HL-60 (cell line): ENCODE data around the gene RAE1.

Experiments used
- DNase-seq, 2 experiments: peaks; one replicate each; pipeline ENCODE4 v3.0.0-alpha.2; 2010 to 2020; ENCODE audit warnings: low read depth in 1 of 2, low spot score in 1 of 2
- H3K27ac ChIP-seq: fragments of 250-450 bp; sonication (Bioruptor Pico); replicated peaks from 2 replicates; pipeline ENCODE4 v1.5.1; 2020; ENCODE audit warnings: mild to moderate bottlenecking, moderate library complexity
- H3K27me3 ChIP-seq: fragments of 250-450 bp; sonication (Bioruptor Pico); 2 replicates; pipeline ENCODE4 v1.5.1; 2021; ENCODE audit warnings: mild to moderate bottlenecking, moderate library complexity; ENCODE audit not compliant: insufficient read depth, poor library complexity, severe bottlenecking
- H3K4me3 ChIP-seq: replicated peaks from 2 replicates; pipeline ENCODE4 v1.5.1; 2011; ENCODE audit warnings: mild to moderate bottlenecking, control low read depth, low read length; ENCODE audit not compliant: insufficient read depth
- GABPA ChIP-seq: IDR thresholded peaks from 2 replicates; pipeline ENCODE4 v1.6.1; 2012; ENCODE audit warnings: low read depth
- POLR2AphosphoS5 ChIP-seq: IDR thresholded peaks from 2 replicates; pipeline ENCODE4 v1.6.1; 2012; ENCODE audit warnings: low read depth
- SPI1 ChIP-seq: IDR thresholded peaks from 2 replicates; pipeline ENCODE4 v1.6.1; 2012; ENCODE audit warnings: low read depth, mild to moderate bottlenecking, borderline replicate concordance
- TF ChIP-seq, protein P1 (sequence below): IDR thresholded peaks from one replicate; pipeline ENCODE4 v1.5.1; 2011; ENCODE audit warnings: low read length, control low read depth, inconsistent platforms; ENCODE audit not compliant: insufficient read depth
- TF ChIP-seq, protein P2 (sequence below): IDR thresholded peaks from 2 replicates; pipeline ENCODE4 v1.6.1; 2012; ENCODE audit warnings: low read depth; ENCODE audit not compliant: insufficient replicate concordance

RAE1 gene

DNA sequence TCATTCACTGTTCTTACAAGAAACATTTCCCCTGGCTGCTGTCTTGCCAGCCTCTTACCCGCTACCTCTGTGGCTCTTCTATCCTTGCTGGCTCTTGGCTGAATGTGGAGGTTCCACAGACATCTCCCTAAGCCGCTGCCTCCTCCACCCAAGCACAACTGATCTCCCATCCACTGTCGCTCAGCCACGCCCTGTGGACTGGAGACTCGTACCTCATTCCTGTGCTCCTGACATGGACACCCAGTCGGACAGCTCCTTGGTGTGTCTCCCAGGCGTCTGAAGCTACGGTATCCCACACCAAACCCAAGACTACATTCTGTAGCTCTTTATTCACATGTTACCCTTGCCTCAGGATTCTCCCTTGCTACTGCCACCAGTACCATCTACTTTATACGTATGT, 19.3 kb downstream of the RAE1 start:
- DNase-seq: no peak
- no peaks in the 10 kb centered on the region for H3K27me3 ChIP-seq
- no peak overlapping the region for H3K4me3 ChIP-seq
- TF ChIP-seq, protein P1, sequence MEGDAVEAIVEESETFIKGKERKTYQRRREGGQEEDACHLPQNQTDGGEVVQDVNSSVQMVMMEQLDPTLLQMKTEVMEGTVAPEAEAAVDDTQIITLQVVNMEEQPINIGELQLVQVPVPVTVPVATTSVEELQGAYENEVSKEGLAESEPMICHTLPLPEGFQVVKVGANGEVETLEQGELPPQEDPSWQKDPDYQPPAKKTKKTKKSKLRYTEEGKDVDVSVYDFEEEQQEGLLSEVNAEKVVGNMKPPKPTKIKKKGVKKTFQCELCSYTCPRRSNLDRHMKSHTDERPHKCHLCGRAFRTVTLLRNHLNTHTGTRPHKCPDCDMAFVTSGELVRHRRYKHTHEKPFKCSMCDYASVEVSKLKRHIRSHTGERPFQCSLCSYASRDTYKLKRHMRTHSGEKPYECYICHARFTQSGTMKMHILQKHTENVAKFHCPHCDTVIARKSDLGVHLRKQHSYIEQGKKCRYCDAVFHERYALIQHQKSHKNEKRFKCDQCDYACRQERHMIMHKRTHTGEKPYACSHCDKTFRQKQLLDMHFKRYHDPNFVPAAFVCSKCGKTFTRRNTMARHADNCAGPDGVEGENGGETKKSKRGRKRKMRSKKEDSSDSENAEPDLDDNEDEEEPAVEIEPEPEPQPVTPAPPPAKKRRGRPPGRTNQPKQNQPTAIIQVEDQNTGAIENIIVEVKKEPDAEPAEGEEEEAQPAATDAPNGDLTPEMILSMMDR: no peak
- TF ChIP-seq POLR2AphosphoS5: no peak
- no peak for TF ChIP-seq SPI1
- TF ChIP-seq GABPA: no peak
- TF ChIP-seq, protein P2, sequence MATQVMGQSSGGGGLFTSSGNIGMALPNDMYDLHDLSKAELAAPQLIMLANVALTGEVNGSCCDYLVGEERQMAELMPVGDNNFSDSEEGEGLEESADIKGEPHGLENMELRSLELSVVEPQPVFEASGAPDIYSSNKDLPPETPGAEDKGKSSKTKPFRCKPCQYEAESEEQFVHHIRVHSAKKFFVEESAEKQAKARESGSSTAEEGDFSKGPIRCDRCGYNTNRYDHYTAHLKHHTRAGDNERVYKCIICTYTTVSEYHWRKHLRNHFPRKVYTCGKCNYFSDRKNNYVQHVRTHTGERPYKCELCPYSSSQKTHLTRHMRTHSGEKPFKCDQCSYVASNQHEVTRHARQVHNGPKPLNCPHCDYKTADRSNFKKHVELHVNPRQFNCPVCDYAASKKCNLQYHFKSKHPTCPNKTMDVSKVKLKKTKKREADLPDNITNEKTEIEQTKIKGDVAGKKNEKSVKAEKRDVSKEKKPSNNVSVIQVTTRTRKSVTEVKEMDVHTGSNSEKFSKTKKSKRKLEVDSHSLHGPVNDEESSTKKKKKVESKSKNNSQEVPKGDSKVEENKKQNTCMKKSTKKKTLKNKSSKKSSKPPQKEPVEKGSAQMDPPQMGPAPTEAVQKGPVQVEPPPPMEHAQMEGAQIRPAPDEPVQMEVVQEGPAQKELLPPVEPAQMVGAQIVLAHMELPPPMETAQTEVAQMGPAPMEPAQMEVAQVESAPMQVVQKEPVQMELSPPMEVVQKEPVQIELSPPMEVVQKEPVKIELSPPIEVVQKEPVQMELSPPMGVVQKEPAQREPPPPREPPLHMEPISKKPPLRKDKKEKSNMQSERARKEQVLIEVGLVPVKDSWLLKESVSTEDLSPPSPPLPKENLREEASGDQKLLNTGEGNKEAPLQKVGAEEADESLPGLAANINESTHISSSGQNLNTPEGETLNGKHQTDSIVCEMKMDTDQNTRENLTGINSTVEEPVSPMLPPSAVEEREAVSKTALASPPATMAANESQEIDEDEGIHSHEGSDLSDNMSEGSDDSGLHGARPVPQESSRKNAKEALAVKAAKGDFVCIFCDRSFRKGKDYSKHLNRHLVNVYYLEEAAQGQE: no peak
- H3K27ac ChIP-seq: no peak overlapping the region

DNA sequence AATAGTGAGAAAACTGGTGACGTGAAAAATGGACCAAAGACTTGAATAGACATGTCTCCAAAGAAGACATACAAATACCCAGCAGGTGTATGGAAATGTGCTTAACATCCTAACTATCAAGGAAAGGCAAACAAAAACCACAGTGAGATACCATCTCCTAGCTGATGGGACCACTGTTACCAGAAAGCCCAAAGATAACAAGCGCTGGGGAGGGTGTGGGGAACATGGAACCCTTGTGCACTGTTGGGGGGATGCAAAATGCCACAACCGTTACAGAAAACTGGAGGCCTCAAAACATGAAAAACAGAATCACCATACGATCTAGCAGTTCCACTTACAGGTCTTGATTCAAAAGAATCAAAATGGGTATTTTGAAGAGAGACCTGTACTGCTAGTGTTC, 20.3 kb downstream of the RAE1 start:
- no peak for TF ChIP-seq SPI1
- no peak for TF ChIP-seq POLR2AphosphoS5
- TF ChIP-seq, protein P2: no peak
- TF ChIP-seq, protein P1: no peak
- no peak for TF ChIP-seq GABPA
- no peak for DNase-seq
- Histone ChIP-seq H3K4me3 (no peak overlapping the region), H3K27me3 (no peaks in the 10 kb centered on the region), H3K27ac (no peak overlapping the region)

DNA sequence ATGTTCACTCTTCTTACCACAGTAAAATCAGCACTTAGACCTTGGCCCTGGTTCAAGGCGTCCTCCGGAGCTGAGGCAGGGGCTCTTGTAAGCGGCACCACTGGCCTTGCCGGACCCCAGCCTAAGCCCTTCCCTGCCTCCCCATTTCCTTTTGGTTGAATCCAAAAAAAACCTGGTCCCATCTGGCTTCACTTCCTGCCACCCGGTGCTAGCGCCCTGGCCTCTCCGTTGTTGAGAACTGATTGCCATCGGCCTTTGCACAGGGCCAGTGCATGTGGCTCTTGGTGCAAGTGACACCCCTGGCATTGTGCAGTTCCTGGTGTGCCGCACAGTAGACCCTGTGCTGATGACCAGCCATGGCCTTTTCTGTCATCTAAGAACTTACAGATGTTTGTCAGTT, 21.1 kb downstream of the RAE1 start:
- Histone ChIP-seq H3K27me3 (no peaks in the 10 kb centered on the region), H3K27ac (no peak overlapping the region), H3K4me3 (no peak overlapping the region)
- DNase-seq: no peak
- no peak for TF ChIP-seq SPI1
- no peak for TF ChIP-seq GABPA
- TF ChIP-seq POLR2AphosphoS5: no peak
- TF ChIP-seq, protein P1: no peak
- TF ChIP-seq, protein P2: no peak
